GM18517 (cell line): Measurements from ENCODE around the gene LCOR.

Experiments
- ATAC-seq: cut with Tn5 transposase; IDR thresholded peaks from one replicate; pipeline ENCODE4 v1.9.1; 2021; ENCODE audit warnings: mild to moderate bottlenecking, moderate library complexity; ENCODE audit not compliant: unreplicated experiment

The LCOR gene

GRCh38 chr10:96984541-96985131 is 152.5 kb downstream of the LCOR start:
- ATAC-seq = no peak

GRCh38 chr10:96986200-96986856 is 154.2 kb downstream of the LCOR start:
- ATAC-seq = no peak

- no peak for ATAC-seq
These were observed 155.2 kb downstream of the LCOR start for GRCh38 chr10:96987141-96987841.

GRCh38 chr10:96987842-96988175 is 155.7 kb downstream of the LCOR start:
- ATAC-seq = no peak

- ATAC-seq = no peak
These were observed 156.3 kb downstream of the LCOR start for GRCh38 chr10:96988426-96988825.

- ATAC-seq = peak; percentile 47
These were observed 159.3 kb downstream of the LCOR start for GRCh38 chr10:96991313-96991841.

GRCh38 chr10:96992721-96993120 is 160.6 kb downstream of the LCOR start:
- peak; percentile 45 for ATAC-seq

- no peak for ATAC-seq
These were observed 163.8 kb downstream of the LCOR start for GRCh38 chr10:96995851-96996250.

- ATAC-seq = no peak
These were observed 164.3 kb downstream of the LCOR start for GRCh38 chr10:96996275-96996965.

- no peak for ATAC-seq
These were observed 166.3 kb downstream of the LCOR start for GRCh38 chr10:96998329-96998888.

- ATAC-seq = no peak
These were observed 167.2 kb downstream of the LCOR start for GRCh38 chr10:96999337-96999736.

- ATAC-seq = no peak
These were observed 167.9 kb downstream of the LCOR start for GRCh38 chr10:96999987-97000386.

GRCh38 chr10:97000487-97001182 is 168.5 kb downstream of the LCOR start:
- ATAC-seq = no peak

- no peak for ATAC-seq
These were observed 169.3 kb downstream of the LCOR start for GRCh38 chr10:97001183-97001991.

- ATAC-seq = no peak
These were observed 170.6 kb downstream of the LCOR start for GRCh38 chr10:97002670-97003069.

- no peak for ATAC-seq
These were observed 171.2 kb downstream of the LCOR start for GRCh38 chr10:97003151-97003803.

- ATAC-seq = no peak
These were observed 171.7 kb downstream of the LCOR start for GRCh38 chr10:97003804-97004201.

GRCh38 chr10:97004591-97004990 is 172.5 kb downstream of the LCOR start:
- ATAC-seq = no peak

- ATAC-seq = no peak
These were observed 173.3 kb downstream of the LCOR start for GRCh38 chr10:97005349-97005748.
